Caco-2 (cell line): ENCODE measurements around the gene NFKBIB. TPM values are rescaled to one million over a fixed set of nuclear protein-coding genes. Genes with fewer than 3 reads are reported as not detected.
"Not testable (repeated sequence)": the region's sequence is repeated elsewhere in the genome, so short reads cannot be mapped to it uniquely, and the experiment has no call there.

ENCODE experiments used
- BruUV-seq: library from RNA; stranded (reverse); fragments of 400-500 nt; replicated peaks from 2 replicates; lab custom pipeline; 2021; lab: Mats Ljungman, UMichigan
- CTCF ChIA-PET: fragments of 300-600 bp; sonication (Branson Sonifier 250); formaldehyde crosslinking; loops from one replicate; lab custom pipeline; 2022; ENCODE audit warnings: antibody characterized with exemption; lab: Charles Lee
- POLR2A ChIA-PET: fragments of 300-600 bp; sonication (Branson Sonifier 250); formaldehyde crosslinking; loops from one replicate; lab custom pipeline; 2022; ENCODE audit warnings: antibody characterized with exemption; lab: Charles Lee
- DNase-seq, 2 experiments: peaks; one replicate each; pipeline versions ENCODE4 v3.0.0 to v3.0.0-alpha.2; 2020 to 2022
- H3K27me3 ChIP-seq: replicated peaks from 2 replicates; pipeline ENCODE4 v1.6.0; 2011; ENCODE audit warnings: low read length; ENCODE audit not compliant: control insufficient read depth, insufficient read depth
- H3K36me3 ChIP-seq: 2 replicates; pipeline ENCODE4 v1.5.1; 2011; ENCODE audit warnings: low read length; ENCODE audit not compliant: control insufficient read depth, insufficient read depth
- H3K4me1 ChIP-seq: fragments of 250-450 bp; sonication (Bioruptor Pico); 2 replicates; pipeline ENCODE4 v1.5.1; 2020; ENCODE audit warnings: mild to moderate bottlenecking
- H3K4me3 ChIP-seq: 2 replicates; pipeline ENCODE4 v1.5.1; 2011; ENCODE audit warnings: low read depth, mild to moderate bottlenecking, control low read depth, low read length
- H3K9me3 ChIP-seq: fragments of 250-450 bp; sonication (Bioruptor Pico); 2 replicates; pipeline ENCODE4 v1.5.1; 2020; ENCODE audit warnings: mild to moderate bottlenecking, moderate library complexity
- H3K27ac Mint-ChIP-seq: one replicate; pipeline ENCODE4 v1.8.0; 2022; ENCODE audit warnings: mixed read lengths; ENCODE audit not compliant: unreplicated experiment
- H3K27me3 Mint-ChIP-seq: one replicate; pipeline ENCODE4 v1.8.0; 2022; ENCODE audit warnings: mixed read lengths; ENCODE audit not compliant: insufficient read depth, unreplicated experiment
- H3K36me3 Mint-ChIP-seq: one replicate; pipeline ENCODE4 v1.8.0; 2022; ENCODE audit warnings: mild to moderate bottlenecking, mixed read lengths; ENCODE audit not compliant: insufficient read depth, unreplicated experiment
- H3K4me1 Mint-ChIP-seq: one replicate; pipeline ENCODE4 v1.8.0; 2022; ENCODE audit warnings: low read depth, mixed read lengths; ENCODE audit not compliant: unreplicated experiment
- H3K4me3 Mint-ChIP-seq: one replicate; pipeline ENCODE4 v1.8.0; 2022; ENCODE audit warnings: mild to moderate bottlenecking, moderate library complexity, mixed read lengths; ENCODE audit not compliant: unreplicated experiment
- H3K9me3 Mint-ChIP-seq: one replicate; pipeline ENCODE4 v1.8.0; 2022; ENCODE audit warnings: mixed read lengths; ENCODE audit not compliant: unreplicated experiment
- intact Hi-C: fragments of 100-400 bp; cut with micrococcal nuclease; formaldehyde crosslinking; loops from one replicate; pipeline ENCODE4 v1.10.0; 2022; ENCODE audit not compliant: unreplicated experiment
- total RNA-seq: library from RNA; stranded (reverse); gene quantifications from 2 replicates; pipeline ENCODE4 v1.2.3, GENCODE V29; 2022
- TF ChIP-seq, protein P1 (sequence below), 2 experiments: fragments of 200-600 bp in 1 of 2; IDR thresholded peaks; 1 replicate in 1 of 2; 2 replicates in 1 of 2; pipeline versions ENCODE4 v1.5.1 to v1.8.0; 2011 to 2022; ENCODE audit warnings: antibody characterized with exemption in 1 of 2, control low read depth in 1 of 2, inconsistent platforms in 1 of 2, low read depth in 1 of 2, low read length in 1 of 2, mild to moderate bottlenecking in 1 of 2, moderate library complexity in 1 of 2; ENCODE audit not compliant: insufficient read depth in 1 of 2, severe bottlenecking in 1 of 2, unreplicated experiment in 1 of 2

Gene NFKBIB
- total RNA-seq, 1 experiment from 2014 or later, result 43.9 TPM

GRCh38 chr19:38852231-38853044, 47.3 kb upstream of the NFKBIB start:
- BruUV-seq, result TSS peak; percentile 36
- TF ChIP-seq, protein P1, sequence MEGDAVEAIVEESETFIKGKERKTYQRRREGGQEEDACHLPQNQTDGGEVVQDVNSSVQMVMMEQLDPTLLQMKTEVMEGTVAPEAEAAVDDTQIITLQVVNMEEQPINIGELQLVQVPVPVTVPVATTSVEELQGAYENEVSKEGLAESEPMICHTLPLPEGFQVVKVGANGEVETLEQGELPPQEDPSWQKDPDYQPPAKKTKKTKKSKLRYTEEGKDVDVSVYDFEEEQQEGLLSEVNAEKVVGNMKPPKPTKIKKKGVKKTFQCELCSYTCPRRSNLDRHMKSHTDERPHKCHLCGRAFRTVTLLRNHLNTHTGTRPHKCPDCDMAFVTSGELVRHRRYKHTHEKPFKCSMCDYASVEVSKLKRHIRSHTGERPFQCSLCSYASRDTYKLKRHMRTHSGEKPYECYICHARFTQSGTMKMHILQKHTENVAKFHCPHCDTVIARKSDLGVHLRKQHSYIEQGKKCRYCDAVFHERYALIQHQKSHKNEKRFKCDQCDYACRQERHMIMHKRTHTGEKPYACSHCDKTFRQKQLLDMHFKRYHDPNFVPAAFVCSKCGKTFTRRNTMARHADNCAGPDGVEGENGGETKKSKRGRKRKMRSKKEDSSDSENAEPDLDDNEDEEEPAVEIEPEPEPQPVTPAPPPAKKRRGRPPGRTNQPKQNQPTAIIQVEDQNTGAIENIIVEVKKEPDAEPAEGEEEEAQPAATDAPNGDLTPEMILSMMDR (IDR thresholded peaks at IDR 0.05; ENCODE audit: insufficient read depth in 1 of 2, low read depth in 1 of 2, low read length in 1 of 2, severe bottlenecking in 1 of 2, unreplicated experiment in 1 of 2), result no peak
- CTCF ChIA-PET, result interaction anchor here (0.6 to 1.4 kb wide), 7 partner anchors 26 to 80 kb away, joined by 3 to 7 read pairs (median 4); partner anchors contain the start of genes MRPS12, RINL and SARS2
- peak overlapping the region; percentile 83 for H3K4me3 ChIP-seq
- H3K4me1 Mint-ChIP-seq, result peaks cover 18% of the 10 kb centered on the region
- peaks cover 14% of the 10 kb centered on the region for H3K4me1 ChIP-seq
- H3K36me3 Mint-ChIP-seq, result peaks cover 60% of the 10 kb centered on the region
- POLR2A ChIA-PET, result interaction anchor here (0.6 to 2.5 kb wide), 10 partner anchors 15 to 483 kb away, joined by 3 to 22 read pairs (median 8); partner anchors contain the start of genes ECH1, MRPS12, NFKBIB and SARS2
- intact Hi-C loops, result no loop called here
- no peaks in the 10 kb centered on the region for H3K9me3 ChIP-seq
- peak; percentile 56 to 76 for DNase-seq
- no peaks in the 10 kb centered on the region for H3K27me3 Mint-ChIP-seq
- no peaks in the 10 kb centered on the region for H3K9me3 Mint-ChIP-seq
- H3K36me3 ChIP-seq, result 0 out of 2 replicates have a peak, but pooled peaks cover under 1% of the 10 kb centered on the region
- no peaks in the 10 kb centered on the region for H3K27me3 ChIP-seq
- peak overlapping the region; percentile 98 for H3K4me3 Mint-ChIP-seq
- H3K27ac Mint-ChIP-seq, result peak overlapping the region; percentile 99

DNA sequence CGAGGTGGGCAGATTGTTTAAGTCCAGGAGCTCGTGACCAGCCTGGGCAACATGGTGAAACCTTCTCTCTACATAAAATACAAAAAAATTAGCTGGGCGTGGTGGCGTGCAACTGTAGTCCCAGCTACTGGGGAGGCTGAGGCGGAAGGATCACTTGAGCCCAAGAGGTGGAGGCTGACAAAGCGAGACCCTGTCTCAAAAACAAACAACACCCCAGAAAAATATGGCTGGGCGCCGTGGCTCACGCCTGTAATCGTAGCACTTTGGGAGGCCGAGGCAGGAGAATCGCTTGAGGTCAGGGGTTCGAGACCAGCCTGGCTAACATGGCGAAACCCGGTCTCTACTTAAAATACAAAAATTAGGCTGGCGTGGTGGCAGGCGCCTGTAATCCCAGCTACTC, 46.6 kb upstream of the NFKBIB start:
- no peaks in the 10 kb centered on the region for H3K9me3 ChIP-seq
- no peaks in the 10 kb centered on the region for H3K27me3 ChIP-seq
- TF ChIP-seq, protein P1 (IDR thresholded peaks at IDR 0.05; ENCODE audit: insufficient read depth in 1 of 2, low read depth in 1 of 2, low read length in 1 of 2, severe bottlenecking in 1 of 2, unreplicated experiment in 1 of 2), result no peak
- BruUV-seq, result no TSS peak
- peaks cover 16% of the 10 kb centered on the region for H3K4me1 ChIP-seq
- Mint-ChIP-seq H3K9me3 (no peaks in the 10 kb centered on the region), H3K4me1 (peaks cover 25% of the 10 kb centered on the region), H3K27ac (peak overlapping the region; percentile 99), H3K36me3 (peaks cover 58% of the 10 kb centered on the region), H3K27me3 (no peaks in the 10 kb centered on the region), H3K4me3 (peak overlapping the region; percentile 98)
- intact Hi-C loops, result no loop called here
- no peak for DNase-seq
- no peaks in the 10 kb centered on the region for H3K36me3 ChIP-seq
- H3K4me3 ChIP-seq, result peak overlapping the region; percentile 83
- ChIA-PET CTCF (interaction anchor here (1.0 to 1.3 kb wide), 3 partner anchors 25 to 77 kb away, joined by 3 to 7 read pairs (median 5); partner anchors contain the start of genes MRPS12, RINL and SARS2), POLR2A (interaction anchor here (0.6 to 2.5 kb wide), 4 partner anchors 16 to 77 kb away, joined by 3 to 22 read pairs (median 8); partner anchors contain the start of genes MRPS12, NFKBIB, SARS2 and SIRT2)

GRCh38 chr19:38854961-38855360, 44.8 kb upstream of the NFKBIB start:
- POLR2A ChIA-PET, H3K4me3 Mint-ChIP-seq, H3K4me3 ChIP-seq, H3K27me3 Mint-ChIP-seq, H3K9me3 ChIP-seq, intact Hi-C loops, H3K9me3 Mint-ChIP-seq, CTCF ChIA-PET, H3K27me3 ChIP-seq, H3K27ac Mint-ChIP-seq, BruUV-seq, DNase-seq, H3K36me3 ChIP-seq: not testable (repeated sequence)
- Mint-ChIP-seq H3K36me3 (peaks cover 41% of the 10 kb centered on the region), H3K4me1 (peaks cover 25% of the 10 kb centered on the region)
- H3K4me1 ChIP-seq, result peaks cover 26% of the 10 kb centered on the region

GRCh38 chr19:38855751-38856150, 44.0 kb upstream of the NFKBIB start:
- H3K27ac Mint-ChIP-seq, CTCF ChIA-PET, H3K9me3 Mint-ChIP-seq, H3K9me3 ChIP-seq, BruUV-seq, POLR2A ChIA-PET, H3K4me3 Mint-ChIP-seq, H3K27me3 ChIP-seq, DNase-seq, H3K36me3 ChIP-seq, H3K27me3 Mint-ChIP-seq, intact Hi-C loops, H3K4me3 ChIP-seq: not testable (repeated sequence)
- peaks cover 29% of the 10 kb centered on the region for H3K4me1 Mint-ChIP-seq
- H3K36me3 Mint-ChIP-seq, result peaks cover 35% of the 10 kb centered on the region
- peaks cover 34% of the 10 kb centered on the region for H3K4me1 ChIP-seq
